Neuronal stem cell (in vitro differentiated cells): ENCODE measurements around the gene NLRP6.
"Not testable (repeated sequence)": the region's sequence is repeated elsewhere in the genome, so short reads cannot be mapped to it uniquely, and the experiment has no call there.

ENCODE experiments used
- DNase-seq: peaks from one replicate; pipeline ENCODE4 v3.0.0-alpha.2; 2013; ENCODE audit warnings: low spot score
- H2AFZ ChIP-seq: one replicate; pipeline ENCODE4 v1.6.1; 2013; ENCODE audit warnings: mild to moderate bottlenecking, low read length, inconsistent platforms
- H2AK5ac ChIP-seq: 2 replicates; pipeline ENCODE4 v1.6.1; 2013; ENCODE audit warnings: low read depth, mild to moderate bottlenecking, inconsistent platforms, low read length, moderate library complexity, mixed read lengths
- H2BK120ac ChIP-seq: 2 replicates; pipeline ENCODE4 v1.6.1; 2013; ENCODE audit warnings: low read depth, mild to moderate bottlenecking, inconsistent platforms, low read length, moderate library complexity, mixed read lengths
- H2BK12ac ChIP-seq: one replicate; pipeline ENCODE4 v1.6.1; 2013; ENCODE audit warnings: low read length, inconsistent platforms
- H2BK15ac ChIP-seq: 2 replicates; pipeline ENCODE4 v1.6.1; 2013; ENCODE audit warnings: mild to moderate bottlenecking, low read length, inconsistent platforms, mixed read lengths
- H2BK5ac ChIP-seq: one replicate; pipeline ENCODE4 v1.6.1; 2013; ENCODE audit warnings: inconsistent platforms, mild to moderate bottlenecking, low read length, moderate library complexity
- H3K14ac ChIP-seq: one replicate; pipeline ENCODE4 v1.6.1; 2013; ENCODE audit warnings: low read length, inconsistent platforms
- H3K18ac ChIP-seq: 2 replicates; pipeline ENCODE4 v1.6.1; 2013; ENCODE audit warnings: low read length, inconsistent platforms
- H3K23ac ChIP-seq: 2 replicates; pipeline ENCODE4 v1.6.1; 2013; ENCODE audit warnings: low read depth, mild to moderate bottlenecking, mixed read lengths, low read length, inconsistent platforms; ENCODE audit not compliant: poor library complexity
- H3K27ac ChIP-seq: replicated peaks from 3 replicates; pipeline ENCODE4 v1.5.1; 2013; ENCODE audit warnings: low read length, inconsistent platforms
- H3K27me3 ChIP-seq, 3 experiments: 2 replicates each; pipeline ENCODE4 v1.6.1; 2013; ENCODE audit warnings: low read length in 3 of 3, mild to moderate bottlenecking in 2 of 3, inconsistent platforms in 1 of 3, low read depth in 1 of 3, mixed read lengths in 1 of 3, moderate library complexity in 1 of 3; ENCODE audit not compliant: control insufficient read depth in 3 of 3, insufficient read depth in 3 of 3
- H3K36me3 ChIP-seq, 2 donors: replicated peaks in 1 of 2; 2 replicates each; pipeline ENCODE4 v1.6.1; 2013; ENCODE audit warnings: low read length in 2 of 2; ENCODE audit not compliant: control insufficient read depth in 2 of 2, insufficient read depth in 2 of 2
- H3K4ac ChIP-seq: 2 replicates; pipeline ENCODE4 v1.6.1; 2013; ENCODE audit warnings: inconsistent platforms, mild to moderate bottlenecking, low read length, moderate library complexity
- H3K4me1 ChIP-seq, 2 donors: 1 replicate in 1 of 2; 2 replicates in 1 of 2; pipeline ENCODE4 v1.6.1; 2013; ENCODE audit warnings: low read length in 2 of 2, low read depth in 1 of 2; ENCODE audit not compliant: control insufficient read depth in 2 of 2, insufficient read depth in 1 of 2
- H3K4me2 ChIP-seq: one replicate; pipeline ENCODE4 v1.6.1; 2013; ENCODE audit warnings: mild to moderate bottlenecking, low read length, inconsistent platforms; ENCODE audit not compliant: insufficient read depth, poor library complexity, severe bottlenecking
- H3K4me3 ChIP-seq, 2 donors: 2 replicates each; pipeline ENCODE4 v1.5.1; 2013; ENCODE audit warnings: low read length in 2 of 2, mild to moderate bottlenecking in 2 of 2, inconsistent platforms in 1 of 2, moderate library complexity in 1 of 2
- H3K79me1 ChIP-seq: one replicate; pipeline ENCODE4 v1.6.1; 2013; ENCODE audit warnings: low read depth, mild to moderate bottlenecking, inconsistent platforms, low read length, moderate library complexity
- H3K9ac ChIP-seq: one replicate; pipeline ENCODE4 v1.6.1; 2013; ENCODE audit warnings: mild to moderate bottlenecking, low read depth, low read length, inconsistent platforms; ENCODE audit not compliant: poor library complexity
- H3K9me3 ChIP-seq, 2 donors: replicated peaks in 1 of 2; 2 replicates each; pipeline versions ENCODE3 to v1.6.1; 2013; ENCODE audit warnings: low read length in 2 of 2, mild to moderate bottlenecking in 2 of 2, inconsistent platforms in 1 of 2, low read depth in 1 of 2, mixed read lengths in 1 of 2, moderate library complexity in 1 of 2; ENCODE audit not compliant: control insufficient read depth in 2 of 2, insufficient read depth in 1 of 2
- H4K8ac ChIP-seq: one replicate; pipeline ENCODE4 v1.6.1; 2013; ENCODE audit warnings: low read depth, mild to moderate bottlenecking, inconsistent platforms, low read length, moderate library complexity
- H4K91ac ChIP-seq: one replicate; pipeline ENCODE4 v1.6.1; 2013; ENCODE audit warnings: low read length, low read depth, mild to moderate bottlenecking, inconsistent platforms; ENCODE audit not compliant: poor library complexity
- WGBS, 2 donors: extraction: QIAGEN DNeasy Blood & Tissue Kit; methylation state at CpG; one replicate each; pipeline ENCODE4 v1.1.7; 2013; ENCODE audit warnings: missing lambda C conversion rate in 2 of 2, mixed read lengths in 1 of 2; ENCODE audit not compliant: insufficient read length in 2 of 2, insufficient replicate concordance in 1 of 2; ENCODE audit errors: extremely low coverage in 2 of 2; 5-methylcytosine and 5-hydroxymethylcytosine counted together

NLRP6 gene

DNA sequence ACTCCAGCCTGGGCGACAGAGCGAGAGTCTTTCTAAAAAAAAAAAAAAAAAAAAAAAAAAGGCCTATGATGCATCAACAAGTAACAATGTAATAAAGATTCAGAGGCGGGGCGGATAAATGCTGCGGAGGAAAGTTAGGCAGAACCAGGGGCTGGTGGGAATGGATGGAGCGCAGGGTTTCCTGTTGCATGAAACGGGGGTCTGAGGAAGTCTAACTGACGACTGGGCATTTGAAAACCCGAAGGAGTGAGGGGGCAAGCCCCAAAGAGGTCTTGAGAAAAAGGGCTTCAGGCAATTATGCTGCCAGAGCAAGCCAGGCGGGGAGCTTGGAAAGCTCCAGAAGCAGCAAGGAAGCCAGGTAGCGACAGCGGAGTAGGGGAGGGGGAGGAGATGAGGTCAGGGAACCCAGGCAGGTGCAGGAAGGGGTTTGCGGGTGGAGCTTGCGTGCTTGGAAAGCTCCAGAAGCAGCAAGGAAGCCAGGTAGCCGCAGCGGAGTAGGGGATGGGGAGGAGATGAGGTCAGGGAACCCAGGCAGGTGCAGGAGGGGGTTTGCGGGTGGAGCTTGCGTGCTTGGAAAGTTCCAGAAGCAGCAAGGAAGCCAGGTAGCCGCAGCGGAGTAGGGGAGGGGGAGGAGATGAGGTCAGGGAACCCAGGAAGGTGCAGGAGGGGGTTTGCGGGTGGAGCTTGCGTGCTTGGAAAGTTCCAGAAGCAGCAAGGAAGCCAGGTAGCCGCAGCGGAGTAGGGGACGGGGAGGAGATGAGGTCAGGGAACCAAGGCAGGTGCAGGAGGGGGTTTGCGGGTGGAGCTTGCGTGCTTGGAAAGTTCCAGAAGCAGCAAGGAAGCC, 9.0 kb downstream of the NLRP6 start:
- not testable (repeated sequence) for H3K4ac ChIP-seq, H4K91ac ChIP-seq, H3K4me3 ChIP-seq, H2AFZ ChIP-seq, H3K4me2 ChIP-seq, H3K14ac ChIP-seq, H2BK120ac ChIP-seq, H4K8ac ChIP-seq, H3K36me3 ChIP-seq, H3K27ac ChIP-seq, H3K79me1 ChIP-seq, H3K9me3 ChIP-seq, DNase-seq
- Histone ChIP-seq H3K9ac (peak overlapping the region; percentile 10), H2BK5ac (peak overlapping the region; percentile 29), H3K23ac (peak overlapping the region; percentile 69), H2BK12ac (peak overlapping the region; percentile 91), H2BK15ac (peak overlapping the region; percentile 65), H3K27me3 (peaks cover 0 to 14% (median 0%) of the 10 kb centered on the region in 3 experiments), H3K4me1 (peaks cover 20 to 29% of the 10 kb centered on the region in 2 donors), H3K18ac (peak overlapping the region; percentile 94), H2AK5ac (peak overlapping the region; percentile 72)
- WGBS, 2 donors, result no CpG with 5 or more reads among the region's 27 CpGs

DNA sequence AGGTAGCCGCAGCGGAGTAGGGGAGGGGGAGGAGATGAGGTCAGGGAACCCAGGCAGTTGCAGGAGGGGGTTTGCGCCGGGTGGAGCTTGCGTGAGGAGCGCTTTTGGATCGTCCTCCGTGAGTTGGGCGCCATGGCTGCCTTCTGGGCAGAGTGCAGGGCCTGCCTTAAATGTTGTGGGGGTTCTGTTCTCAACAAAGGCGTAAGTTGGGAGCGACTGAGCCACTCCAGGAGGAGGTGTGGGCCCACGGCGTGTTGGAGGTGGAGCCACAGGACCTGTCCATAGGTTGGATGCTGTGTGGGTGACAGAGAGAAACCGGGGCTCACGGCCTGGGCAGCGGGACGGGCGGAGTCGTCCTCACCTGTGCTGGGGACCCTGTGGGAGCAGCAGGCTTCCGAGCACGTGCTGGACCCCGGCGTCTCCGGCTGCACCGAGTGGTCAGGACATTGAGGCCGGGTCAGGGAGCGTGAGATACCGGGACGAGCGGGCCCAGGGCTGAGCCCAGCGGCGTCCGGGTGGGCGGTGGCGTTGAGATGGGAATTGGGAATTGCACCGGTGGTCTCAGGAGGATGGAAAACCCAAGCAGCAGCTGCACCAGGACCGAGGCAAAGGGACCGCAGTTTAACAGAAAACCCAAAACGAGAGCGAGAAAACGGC, 9.7 kb downstream of the NLRP6 start:
- H3K27me3 ChIP-seq, result peaks cover 0 to 14% (median 0%) of the 10 kb centered on the region in 3 experiments
- H3K4me1 ChIP-seq, result peaks cover 18 to 25% of the 10 kb centered on the region in 2 donors
- peak overlapping the region; percentile 94 for H3K14ac ChIP-seq
- H2AFZ ChIP-seq, result peak overlapping the region; percentile 90
- DNase-seq, result no peak
- H3K36me3 ChIP-seq, result peaks cover 10 to 14% of the 10 kb centered on the region in 2 donors
- peak overlapping the region; percentile 100 for H2AK5ac ChIP-seq
- peak overlapping the region; percentile 94 for H3K18ac ChIP-seq
- peaks cover 7% of the 10 kb centered on the region for H3K79me1 ChIP-seq
- H3K9ac ChIP-seq, result peak overlapping the region; percentile 80
- peak overlapping the region; percentile 24 for H2BK120ac ChIP-seq
- peak overlapping the region; percentile 39 for H4K91ac ChIP-seq
- no peaks in the 10 kb centered on the region for H3K9me3 ChIP-seq
- H3K23ac ChIP-seq, result peak overlapping the region; percentile 83
- peak overlapping the region; percentile 93 for H3K4me2 ChIP-seq
- H3K27ac ChIP-seq, result no peak overlapping the region
- no CpG with 5 or more reads among the region's 41 CpGs for WGBS, 2 donors
- peak overlapping the region; percentile 30 for H2BK12ac ChIP-seq
- H4K8ac ChIP-seq, result peak overlapping the region; percentile 93
- peak overlapping the region; percentile 29 for H2BK5ac ChIP-seq
- H3K4me3 ChIP-seq, result peak overlapping the region; percentile 54 to 80
- H2BK15ac ChIP-seq, result peak overlapping the region; percentile 65
- peak overlapping the region; percentile 2 for H3K4ac ChIP-seq

GRCh38 chr11:288478-289397, 10.5 kb downstream of the NLRP6 start, which contains the start of gene PGGHG:
Gene PGGHG (plus strand): TSS chr11:289126. CDS start chr11:289817, 691 bp downstream.
- Histone ChIP-seq H3K4me2 (peak within 1 kb of the TSS; percentile 93), H2BK15ac (peak within 1 kb of the TSS; percentile 92), H2BK120ac (peak within 1 kb of the TSS; percentile 67), H3K36me3 (peaks cover 17 to 21% of the 10 kb centered on the region in 2 donors), H3K79me1 (peaks cover 7% of the 10 kb centered on the region), H3K18ac (peak within 1 kb of the TSS; percentile 94), H3K9ac (peak within 1 kb of the TSS; percentile 80), H2AK5ac (peak within 1 kb of the TSS; percentile 100), H2AFZ (peak within 1 kb of the TSS; percentile 90), H3K4me3 (peak within 1 kb of the TSS; percentile 54 to 80), H2BK12ac (peak within 1 kb of the TSS; percentile 95), H3K4me1 (peaks cover 18 to 24% of the 10 kb centered on the region in 2 donors), H3K14ac (peak within 1 kb of the TSS; percentile 94), H3K23ac (peak within 1 kb of the TSS; percentile 96), H3K4ac (peak within 1 kb of the TSS; percentile 98), H2BK5ac (peak within 1 kb of the TSS; percentile 42), H4K91ac (peak within 1 kb of the TSS; percentile 39), H4K8ac (peak within 1 kb of the TSS; percentile 93), H3K27me3 (peaks cover 0 to 14% (median 0%) of the 10 kb centered on the region in 3 experiments), H3K27ac (no peak within 1 kb of the TSS), H3K9me3 (no peaks in the 10 kb centered on the region)
- DNase-seq, result no peak
- no CpG with 5 or more reads among the region's 112 CpGs for WGBS, 2 donors
